ENCODE results near the gene C15orf62.
A peak's percentile ranks its signal among the peaks of the same experiment; 100 is the strongest.

C15orf62 gene

DNA sequence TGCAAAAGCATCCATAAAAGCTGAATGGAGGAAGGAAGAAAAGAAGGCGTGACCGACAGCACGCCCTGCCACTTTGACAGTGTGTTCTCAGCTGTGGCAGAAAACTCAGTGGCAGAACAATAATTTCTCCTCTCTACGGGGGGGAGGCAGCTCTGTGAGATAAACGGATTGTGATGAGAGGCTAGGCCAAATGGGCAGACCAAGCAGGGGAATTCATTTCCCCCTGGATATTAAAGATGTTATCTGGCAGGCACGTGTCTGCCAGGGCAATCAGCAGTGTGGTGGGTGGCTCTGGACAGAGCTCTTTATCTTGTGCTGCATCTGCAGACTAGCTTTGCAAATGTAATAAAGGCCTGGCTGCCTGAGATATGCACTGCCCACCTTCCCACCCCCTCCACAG is 12.8 kb upstream of the C15orf62 start:
- no peak for DNase-seq

DNA sequence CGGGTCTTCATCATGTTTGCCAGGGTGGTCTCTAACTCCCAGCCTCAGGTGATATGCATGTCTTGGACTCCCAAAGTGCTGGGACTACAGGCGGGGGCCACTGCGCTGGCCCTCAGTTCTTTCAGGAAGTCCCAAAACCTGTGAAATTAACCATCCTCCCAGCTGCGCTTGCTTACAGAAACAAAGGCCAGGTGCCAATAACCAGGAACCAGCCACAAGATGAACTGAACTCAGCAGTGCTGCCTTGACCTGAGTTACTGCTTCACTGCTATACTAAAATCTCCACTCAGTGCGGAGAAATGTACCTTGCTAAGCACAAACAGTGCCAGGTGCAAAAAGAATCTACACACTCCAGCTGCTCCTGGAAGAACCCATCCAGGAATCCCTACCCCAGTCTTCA is 9.8 kb upstream of the C15orf62 start:
- DNase-seq, result no peak

DNA sequence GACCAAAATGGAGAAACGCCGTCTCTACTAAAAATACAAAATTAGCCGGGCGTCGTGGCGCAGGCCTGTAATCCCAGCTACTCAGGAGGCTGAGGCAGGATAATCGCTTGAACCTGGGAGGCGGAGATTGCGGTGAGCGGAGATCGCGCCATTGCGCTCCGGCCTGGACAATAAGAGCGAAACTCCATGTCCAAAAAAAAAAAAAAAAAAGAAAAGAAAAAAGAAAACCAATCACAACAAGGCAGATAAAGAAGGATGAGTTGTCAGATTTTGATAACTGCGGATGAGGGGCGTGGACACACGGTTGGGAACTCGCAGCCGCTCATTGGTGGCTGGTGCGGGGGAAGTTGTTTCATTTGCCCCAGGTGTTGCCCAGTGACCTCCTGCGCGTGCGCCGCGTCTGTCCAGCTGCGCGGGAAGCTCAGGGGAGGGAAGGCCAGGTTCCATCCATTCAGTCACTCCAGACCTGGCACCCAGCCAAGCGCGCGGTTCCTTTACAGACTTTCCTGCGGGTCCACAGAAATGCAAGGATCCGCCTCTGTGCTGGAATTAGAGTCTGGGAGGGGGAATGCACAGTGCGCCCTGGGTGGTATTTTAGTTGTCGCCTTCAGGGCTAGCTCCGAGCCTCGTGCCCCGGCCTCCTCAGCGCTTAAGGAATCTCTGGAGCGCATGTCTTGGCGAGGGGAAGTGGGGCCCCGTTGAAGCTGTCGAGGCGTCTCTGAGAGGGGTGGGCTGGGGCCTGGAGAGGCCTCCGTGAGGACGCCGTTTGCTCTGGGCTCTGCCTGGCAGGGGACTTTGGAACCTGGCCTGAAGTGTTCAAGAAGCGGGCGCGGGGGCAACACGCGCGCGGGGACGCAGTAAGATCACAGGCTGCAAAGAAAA is 6.6 kb upstream of the C15orf62 start:
- DNase-seq, result peak; percentile 60

GRCh38 chr15:40763801-40764628 is 5.8 kb upstream of the C15orf62 start, which contains the start of gene GCHFR:
GCHFR (plus strand) TSS chr15:40764068; CDS start chr15:40764181, 113 bp downstream.
- peak; percentile 70 for DNase-seq

DNA sequence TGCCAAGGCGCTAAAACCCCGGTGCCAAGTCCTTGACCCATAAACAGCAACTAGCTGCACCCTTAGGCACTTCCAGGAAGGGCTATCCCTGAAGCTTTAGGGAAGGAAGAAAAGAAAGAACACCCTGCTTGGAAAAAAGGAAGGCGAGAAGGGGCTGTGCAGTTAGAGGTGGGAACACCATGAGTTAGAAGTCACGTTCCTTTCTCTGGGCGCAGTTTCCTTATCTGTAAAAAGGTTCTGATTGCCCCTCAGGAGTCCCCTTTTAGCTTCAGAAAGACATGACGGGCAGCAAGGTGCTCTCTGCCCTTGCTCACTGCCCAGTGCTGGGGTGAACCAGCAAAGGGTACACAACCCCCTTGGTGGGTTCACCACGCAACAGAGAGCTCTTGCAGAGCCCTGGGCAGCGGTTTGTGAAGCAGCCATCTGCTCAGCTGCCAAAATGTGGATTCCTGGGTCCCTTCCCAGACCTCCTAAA is 5.1 kb upstream of the C15orf62 start:
- no peak for DNase-seq

DNA sequence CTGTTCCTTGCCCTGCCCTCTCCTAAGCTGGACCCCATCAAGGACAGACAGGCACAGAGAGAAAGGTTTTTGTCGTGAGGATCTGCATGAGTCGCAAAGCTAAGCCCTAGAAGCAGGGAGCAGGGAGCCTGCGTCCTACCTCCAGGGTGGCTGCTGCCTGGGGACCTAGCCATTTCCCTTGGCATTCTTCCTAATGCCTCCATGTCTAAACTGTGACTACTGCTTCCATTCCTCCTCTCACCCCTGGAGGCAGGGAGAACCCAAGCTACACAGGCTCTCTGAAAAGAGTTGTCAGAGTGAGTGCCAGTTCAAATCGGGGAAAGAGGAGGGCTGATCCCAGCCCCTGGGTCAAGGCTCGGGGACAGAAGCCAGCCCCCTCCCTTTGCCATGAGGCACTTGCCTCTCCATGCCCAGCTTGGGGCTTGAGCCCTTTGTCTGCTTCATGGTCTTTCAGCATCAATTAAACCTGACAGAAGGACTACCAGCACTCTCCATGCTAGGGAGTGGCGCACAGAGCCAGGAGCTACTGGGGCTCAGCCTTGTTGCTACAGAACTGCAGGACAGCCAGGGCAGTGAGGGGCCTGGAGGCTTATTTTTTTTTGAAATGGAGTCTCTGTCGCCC is 3.5 kb upstream of the C15orf62 start:
- no peak for DNase-seq

GRCh38 chr15:40766906-40767837 is 2.6 kb upstream of the C15orf62 start:
- DNase-seq, result no peak

DNA sequence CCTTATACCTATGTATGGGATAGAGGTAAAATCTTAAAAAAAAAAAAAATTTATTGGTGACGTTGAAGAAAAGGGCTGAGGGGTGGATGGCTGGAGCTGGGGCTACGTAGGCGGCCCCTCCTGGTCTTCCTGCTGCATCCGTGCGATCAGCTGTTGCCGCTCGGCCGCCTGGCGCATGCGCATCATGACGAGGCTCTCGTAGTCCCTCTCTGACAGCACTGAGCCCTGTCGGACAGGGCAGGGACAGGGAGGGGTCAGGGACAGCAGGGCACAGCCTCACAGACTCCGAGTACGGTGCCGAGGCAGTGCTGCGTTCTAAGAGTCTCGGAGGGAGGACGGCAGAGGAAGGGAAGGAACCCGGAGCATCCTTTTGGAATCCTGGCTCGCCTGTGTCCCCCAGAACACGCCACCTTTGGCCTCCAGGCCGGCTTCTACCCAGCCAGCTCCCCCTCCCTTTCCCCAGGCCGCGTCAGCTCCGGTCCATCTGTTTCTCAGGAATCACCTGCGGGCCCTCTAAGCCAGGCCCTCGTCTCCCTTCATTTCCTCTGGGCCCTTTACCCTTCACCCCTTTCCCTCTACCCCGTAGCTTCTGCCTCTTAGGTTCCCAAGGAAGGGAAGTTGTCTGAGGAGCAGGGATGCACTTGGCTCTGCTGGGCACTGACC is 1.8 kb upstream of the C15orf62 start:
- DNase-seq, result no peak

- DNase-seq, result no peak
Observed at GRCh38 chr15:40768521-40769273, 1.1 kb upstream of the C15orf62 start.

GRCh38 chr15:40770147-40770721 is 454 bp downstream of the C15orf62 start:
- DNase-seq, result no peak

- no peak for DNase-seq
Observed at GRCh38 chr15:40771242-40771641, 1.5 kb downstream of the C15orf62 start.

- no peak for DNase-seq
Observed at GRCh38 chr15:40772014-40772413, 2.2 kb downstream of the C15orf62 start.

DNA sequence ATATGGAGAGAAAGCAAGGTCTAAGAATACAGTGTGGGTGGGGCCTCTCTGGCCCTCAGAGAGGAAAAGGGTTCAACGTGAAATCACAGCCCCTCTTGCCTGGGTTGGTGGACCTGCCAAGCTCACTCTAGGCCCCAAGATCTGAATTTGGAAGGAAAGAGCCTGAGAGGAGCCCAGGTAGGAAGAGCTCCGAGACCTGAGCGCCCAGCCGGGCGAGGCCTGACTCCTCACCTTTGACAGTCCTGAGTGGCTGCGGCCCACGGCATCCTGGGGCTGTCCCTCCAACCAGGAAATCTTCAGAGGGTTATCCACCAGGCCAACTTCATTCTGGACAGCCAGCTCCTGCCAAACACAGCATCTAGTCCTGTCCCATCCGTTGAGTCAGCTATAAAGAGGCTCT is 3.7 kb downstream of the C15orf62 start:
- no peak for DNase-seq

DNA sequence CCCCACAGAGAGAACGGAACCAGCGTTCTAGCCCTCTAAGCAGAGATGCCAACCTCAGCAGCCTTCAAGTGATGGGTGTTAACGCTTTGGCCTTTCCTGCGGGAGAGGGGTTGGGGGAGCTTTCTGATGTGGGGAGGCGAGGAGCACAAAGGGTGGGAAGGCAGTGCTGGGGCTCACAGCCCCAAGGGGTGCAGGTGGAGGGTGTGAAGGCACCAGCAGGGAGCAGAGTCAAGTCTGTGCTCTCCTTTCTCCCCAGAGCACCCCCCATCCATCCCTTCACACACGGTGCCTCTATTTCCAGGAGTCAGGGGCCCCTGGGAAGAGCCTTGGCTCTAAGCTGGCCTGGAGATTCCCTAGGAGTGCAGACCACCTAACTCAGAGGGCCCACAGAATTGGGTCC is 4.1 kb downstream of the C15orf62 start:
- DNase-seq, result no peak

GRCh38 chr15:40775007-40775406 is 5.2 kb downstream of the C15orf62 start:
- DNase-seq, result no peak

DNA sequence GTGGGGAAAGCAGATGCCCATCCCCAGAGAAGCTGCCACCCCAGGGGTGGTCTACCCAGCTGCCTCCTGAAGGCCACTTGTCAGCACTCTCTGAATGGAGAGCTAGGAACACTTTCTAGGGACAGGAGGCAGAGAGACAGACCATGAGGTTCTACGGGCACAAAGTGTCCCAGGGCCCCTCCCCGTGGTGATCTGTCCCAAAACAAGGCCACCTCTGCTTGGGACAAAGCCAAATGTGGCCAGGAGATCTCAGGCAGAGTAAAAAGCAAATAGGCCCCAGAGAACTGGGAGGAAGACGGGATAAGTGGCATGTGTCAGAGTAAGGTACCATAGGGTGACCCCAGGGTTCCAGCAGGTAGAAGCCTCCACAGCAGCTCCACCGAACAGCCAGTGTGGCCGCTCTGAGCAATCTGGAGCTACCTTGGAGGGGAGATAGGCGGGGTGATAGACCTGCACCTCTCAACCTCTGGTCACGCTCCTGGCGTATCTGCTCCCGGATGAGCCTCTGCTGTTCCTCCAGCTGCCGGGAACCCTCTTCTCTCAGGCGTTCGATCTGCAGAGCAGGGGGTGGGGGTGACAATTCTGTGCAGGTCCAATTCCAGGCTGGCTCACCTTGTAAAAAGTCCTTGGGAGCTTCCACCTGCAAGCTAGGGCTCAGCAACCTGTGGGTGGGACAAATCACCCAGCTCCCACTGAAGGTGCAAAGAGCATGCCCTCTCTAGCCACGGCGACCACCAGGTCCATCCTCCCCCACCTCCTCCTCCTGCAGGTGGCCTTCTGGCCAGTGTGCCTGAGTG is 6.2 kb downstream of the C15orf62 start:
- no peak for DNase-seq

- no peak for DNase-seq
Observed at GRCh38 chr15:40776537-40777141, 6.9 kb downstream of the C15orf62 start.

DNA sequence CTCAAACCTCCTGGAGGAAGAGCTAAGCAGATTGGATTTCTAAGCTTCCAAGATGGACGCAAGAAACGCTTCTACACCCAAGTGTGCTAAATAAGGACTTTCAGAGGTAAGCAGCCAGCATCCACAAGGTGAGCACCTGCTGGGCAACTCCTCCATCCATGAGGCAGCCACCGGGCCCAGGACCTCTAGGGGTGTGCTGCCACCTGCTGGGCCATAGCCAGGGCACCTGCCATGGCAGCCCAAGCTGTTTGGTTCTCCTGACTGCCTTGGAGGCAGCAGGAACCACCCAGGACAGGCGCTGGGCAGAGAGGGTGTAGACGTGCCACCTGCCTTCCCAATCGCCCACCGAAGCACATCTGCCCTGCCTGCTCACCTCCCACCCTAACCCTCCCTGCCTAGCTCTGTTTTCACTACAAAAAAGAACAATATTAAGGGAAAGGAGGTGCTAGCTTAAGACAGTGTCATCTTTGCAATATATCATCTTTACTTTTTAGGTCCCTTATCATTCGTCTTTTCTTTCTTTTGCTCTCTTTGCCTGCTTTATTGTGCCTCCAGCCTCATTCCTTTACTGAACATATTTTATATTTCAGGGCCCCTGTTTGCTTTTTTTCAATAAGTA is 12.9 kb downstream of the C15orf62 start:
- DNase-seq, result peak; percentile 75

DNA sequence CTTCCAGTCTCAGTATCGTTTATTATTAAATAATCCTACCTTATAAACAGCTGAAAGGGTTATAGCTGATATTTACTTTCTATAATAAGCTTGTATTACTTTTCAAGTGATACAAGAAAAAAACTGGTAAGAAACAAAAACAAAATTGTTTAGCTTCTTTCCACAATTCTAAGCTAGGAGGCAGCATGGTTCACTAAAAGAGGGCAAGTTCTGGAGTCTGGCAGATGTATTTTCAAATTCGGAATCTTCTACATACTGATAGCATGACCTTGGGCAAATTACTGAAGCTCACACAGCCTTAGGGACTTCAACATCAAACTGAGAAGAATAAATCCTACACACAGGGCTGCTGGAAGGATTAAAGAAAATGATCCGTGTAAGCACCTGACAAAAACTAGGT is 15.4 kb downstream of the C15orf62 start:
- no peak for DNase-seq
